Fibroblast of lung (primary cell): Measurements from ENCODE around the gene DOCK7. TPM values are rescaled to one million over a fixed set of nuclear protein-coding genes. Genes with fewer than 3 reads are reported as not detected.

Source experiments
- DNase-seq, 2 donors: peaks; one replicate each; pipeline versions ENCODE4 v3.0.0 to v3.0.0-alpha.2; 2010; ENCODE audit warnings: low read depth in 2 of 2
- H2AFZ ChIP-seq: 2 replicates; pipeline ENCODE4 v1.5.1; 2012; ENCODE audit warnings: low read length, control low read depth, inconsistent platforms
- H3K27ac ChIP-seq: 2 replicates; pipeline ENCODE4 v1.5.1; 2011; ENCODE audit warnings: low read length, control low read depth; ENCODE audit not compliant: insufficient read depth
- H3K27me3 ChIP-seq: 2 replicates; pipeline ENCODE4 v1.5.1; 2011; ENCODE audit warnings: mild to moderate bottlenecking, low read length; ENCODE audit not compliant: control insufficient read depth, insufficient read depth
- H3K36me3 ChIP-seq: 2 replicates; pipeline ENCODE4 v1.5.1; 2011; ENCODE audit warnings: low read length; ENCODE audit not compliant: control insufficient read depth, insufficient read depth
- H3K4me1 ChIP-seq: 2 replicates; pipeline ENCODE4 v1.5.1; 2011; ENCODE audit warnings: low read length; ENCODE audit not compliant: control insufficient read depth, insufficient read depth; ENCODE audit errors: extremely low read depth
- H3K4me2 ChIP-seq: 2 replicates; pipeline ENCODE4 v1.5.1; 2011; ENCODE audit warnings: low read length, control low read depth; ENCODE audit not compliant: insufficient read depth; ENCODE audit errors: extremely low read depth
- H3K4me3 ChIP-seq, 4 experiments: fragments of 200-600 bp in 1 of 4; sonication (generic) in 1 of 4; replicated peaks in 1 of 4; 2 replicates each; pipeline ENCODE4 v1.5.1; 2011 to 2016; ENCODE audit warnings: low read length in 4 of 4, low read depth in 3 of 4, mild to moderate bottlenecking in 3 of 4, control low read depth in 2 of 4, inconsistent platforms in 1 of 4, mixed read lengths in 1 of 4; ENCODE audit not compliant: insufficient read depth in 1 of 4; ENCODE audit errors: control extremely low read depth in 1 of 4
- H3K79me2 ChIP-seq: 2 replicates; pipeline ENCODE4 v1.5.1; 2012; ENCODE audit warnings: mild to moderate bottlenecking, low read length, inconsistent platforms; ENCODE audit not compliant: control insufficient read depth, insufficient read depth
- H3K9ac ChIP-seq: 2 replicates; pipeline ENCODE4 v1.5.1; 2011; ENCODE audit warnings: mild to moderate bottlenecking, low read length, control low read depth; ENCODE audit not compliant: insufficient read depth
- H3K9me3 ChIP-seq: 2 replicates; pipeline ENCODE4 v1.5.1; 2012; ENCODE audit warnings: low read depth, low read length; ENCODE audit not compliant: control insufficient read depth, insufficient read depth
- H4K20me1 ChIP-seq: 2 replicates; pipeline ENCODE4 v1.5.1; 2011; ENCODE audit warnings: low read length; ENCODE audit not compliant: control insufficient read depth, insufficient read depth; ENCODE audit errors: extremely low read depth
- EZH2 ChIP-seq: IDR thresholded peaks from 2 replicates; pipeline ENCODE4 v1.5.1; 2012; ENCODE audit warnings: low read length, control low read depth, mild to moderate bottlenecking; ENCODE audit errors: missing control alignments
- polyA plus RNA-seq, 2 donors: library from polyadenylated mRNA; depleted of rRNA in 1 of 2; stranded (reverse) in 1 of 2; unstranded in 1 of 2; fragments of >200 nt; gene quantifications; 2 replicates each; pipeline ENCODE4 v1.2.1, GENCODE V29; 2011 to 2012; ENCODE audit warnings: missing spikeins in 1 of 2
- total RNA-seq: library from RNA; depleted of rRNA; stranded (reverse); fragments of >200 nt; gene quantifications from 2 replicates; pipeline ENCODE4 v1.2.1, GENCODE V29; 2014
- TF ChIP-seq, protein P1 (sequence below), 2 donors: IDR thresholded peaks in 1 of 2; conservative IDR thresholded peaks in 1 of 2; 1 replicate in 1 of 2; 2 replicates in 1 of 2; pipeline ENCODE4 v1.5.1; 2011 to 2012; ENCODE audit warnings: low read length in 2 of 2, control low read depth in 1 of 2, inconsistent platforms in 1 of 2, low read depth in 1 of 2, mild to moderate bottlenecking in 1 of 2

The DOCK7 gene
- total and polyA plus RNA-seq, 2 donors (not counting 1 experiment from before 2014, with no cell fraction given): 66.5 to 153 TPM

DNA sequence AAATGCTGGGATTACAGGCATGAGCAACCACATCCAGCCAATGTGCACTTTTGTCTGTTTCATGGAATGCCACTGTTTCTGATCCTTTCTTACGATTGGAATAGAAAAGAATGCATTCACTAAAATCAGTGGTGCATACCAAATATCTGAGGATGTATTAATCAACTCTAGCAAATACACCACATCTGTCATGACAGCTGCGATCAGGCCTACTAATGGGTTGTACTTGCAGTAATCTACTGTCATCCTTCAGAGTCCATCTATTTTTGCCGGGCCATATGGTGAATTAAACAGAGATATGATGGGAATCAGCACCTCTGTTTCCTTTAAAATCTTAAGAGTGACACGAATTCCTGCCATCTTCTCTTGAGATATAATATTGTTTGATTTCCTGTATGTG, 259.8 kb downstream of the DOCK7 start:
- Histone ChIP-seq H3K4me2 (no peak overlapping the region), H3K79me2 (no peaks in the 10 kb centered on the region), H3K27me3 (peaks cover 3% of the 10 kb centered on the region), H3K4me3 (no peak overlapping the region), H3K4me1 (peaks cover 3% of the 10 kb centered on the region), H3K27ac (no peak overlapping the region), H4K20me1 (no peaks in the 10 kb centered on the region), H3K36me3 (no peaks in the 10 kb centered on the region), H2AFZ (no peak overlapping the region), H3K9me3 (no peaks in the 10 kb centered on the region), H3K9ac (no peak overlapping the region)
- DNase-seq: peak in 1 of 2 donors; percentile 38
- TF ChIP-seq, protein P1, sequence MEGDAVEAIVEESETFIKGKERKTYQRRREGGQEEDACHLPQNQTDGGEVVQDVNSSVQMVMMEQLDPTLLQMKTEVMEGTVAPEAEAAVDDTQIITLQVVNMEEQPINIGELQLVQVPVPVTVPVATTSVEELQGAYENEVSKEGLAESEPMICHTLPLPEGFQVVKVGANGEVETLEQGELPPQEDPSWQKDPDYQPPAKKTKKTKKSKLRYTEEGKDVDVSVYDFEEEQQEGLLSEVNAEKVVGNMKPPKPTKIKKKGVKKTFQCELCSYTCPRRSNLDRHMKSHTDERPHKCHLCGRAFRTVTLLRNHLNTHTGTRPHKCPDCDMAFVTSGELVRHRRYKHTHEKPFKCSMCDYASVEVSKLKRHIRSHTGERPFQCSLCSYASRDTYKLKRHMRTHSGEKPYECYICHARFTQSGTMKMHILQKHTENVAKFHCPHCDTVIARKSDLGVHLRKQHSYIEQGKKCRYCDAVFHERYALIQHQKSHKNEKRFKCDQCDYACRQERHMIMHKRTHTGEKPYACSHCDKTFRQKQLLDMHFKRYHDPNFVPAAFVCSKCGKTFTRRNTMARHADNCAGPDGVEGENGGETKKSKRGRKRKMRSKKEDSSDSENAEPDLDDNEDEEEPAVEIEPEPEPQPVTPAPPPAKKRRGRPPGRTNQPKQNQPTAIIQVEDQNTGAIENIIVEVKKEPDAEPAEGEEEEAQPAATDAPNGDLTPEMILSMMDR (conservative IDR thresholded peaks at IDR 0.05 in 1 of 2, IDR thresholded peaks at IDR 0.05 in 1 of 2; ENCODE audit: low read depth in 1 of 2, low read length in 2 of 2): no peak
- no peak for TF ChIP-seq EZH2

DNA sequence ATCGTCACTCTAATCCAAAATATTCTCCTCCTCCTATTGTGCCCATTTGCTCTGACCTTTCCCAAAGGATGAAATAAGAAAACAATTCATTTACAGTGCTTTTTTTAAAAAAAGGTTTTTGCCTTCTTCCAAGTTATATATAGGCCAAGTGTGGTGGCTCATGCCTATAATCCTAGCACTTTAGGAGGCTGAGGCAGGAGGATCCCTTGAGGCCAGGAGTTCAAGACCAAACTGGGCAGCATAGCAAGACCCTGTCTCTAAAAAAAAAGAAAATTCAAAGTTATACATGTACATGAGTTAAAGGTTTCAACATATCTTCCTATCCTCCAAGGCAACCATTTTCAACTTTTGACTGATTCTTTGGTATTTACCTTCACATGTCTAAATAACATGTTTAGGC, 261.4 kb downstream of the DOCK7 start:
- Histone ChIP-seq H3K79me2 (no peaks in the 10 kb centered on the region), H3K4me1 (peaks cover 3% of the 10 kb centered on the region), H3K4me2 (no peak overlapping the region), H3K27ac (no peak overlapping the region), H2AFZ (no peak overlapping the region), H4K20me1 (no peaks in the 10 kb centered on the region), H3K27me3 (peaks cover 3% of the 10 kb centered on the region), H3K4me3 (no peak overlapping the region), H3K36me3 (no peaks in the 10 kb centered on the region), H3K9ac (no peak overlapping the region), H3K9me3 (no peaks in the 10 kb centered on the region)
- TF ChIP-seq EZH2: no peak
- TF ChIP-seq, protein P1 (conservative IDR thresholded peaks at IDR 0.05 in 1 of 2, IDR thresholded peaks at IDR 0.05 in 1 of 2; ENCODE audit: low read depth in 1 of 2, low read length in 2 of 2): no peak
- DNase-seq: no peak

DNA sequence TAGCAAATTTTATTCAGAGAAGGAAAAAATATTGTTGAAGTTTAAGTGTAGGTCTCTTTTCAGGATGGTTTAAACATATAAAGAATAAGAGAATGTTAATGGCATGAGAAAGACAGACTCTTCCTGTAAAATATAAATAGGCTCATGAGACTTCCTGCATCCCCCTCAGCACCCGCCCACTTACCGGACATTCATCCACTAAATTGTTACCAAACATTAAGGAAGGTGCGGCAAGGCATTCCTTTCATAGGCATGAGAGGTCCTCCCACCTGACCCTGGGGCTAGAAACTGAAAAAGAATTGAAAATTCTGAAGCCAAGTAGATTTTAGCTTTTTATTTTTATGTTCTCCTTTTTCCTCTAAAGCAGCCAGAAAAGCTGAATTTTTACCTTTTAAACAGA, 261.9 kb downstream of the DOCK7 start:
- Histone ChIP-seq H4K20me1 (no peaks in the 10 kb centered on the region), H3K27ac (no peak overlapping the region)

More for the DNA sequence above, 261.9 kb downstream of the DOCK7 start:
- no peak overlapping the region for H3K4me3 ChIP-seq
- peaks cover 3% of the 10 kb centered on the region for H3K4me1 ChIP-seq
- H3K4me2 ChIP-seq: no peak overlapping the region
- H3K79me2 ChIP-seq: no peaks in the 10 kb centered on the region
- H2AFZ ChIP-seq: no peak overlapping the region
- no peaks in the 10 kb centered on the region for H3K27me3 ChIP-seq
- DNase-seq: no peak
- H3K9ac ChIP-seq: no peak overlapping the region
- TF ChIP-seq, protein P1 (conservative IDR thresholded peaks at IDR 0.05 in 1 of 2, IDR thresholded peaks at IDR 0.05 in 1 of 2; ENCODE audit: low read depth in 1 of 2, low read length in 2 of 2): no peak
- no peak for TF ChIP-seq EZH2
- no peaks in the 10 kb centered on the region for H3K9me3 ChIP-seq
- H3K36me3 ChIP-seq: no peaks in the 10 kb centered on the region
